ENCODE data around the gene LRCH4.

LRCH4 gene

DNA sequence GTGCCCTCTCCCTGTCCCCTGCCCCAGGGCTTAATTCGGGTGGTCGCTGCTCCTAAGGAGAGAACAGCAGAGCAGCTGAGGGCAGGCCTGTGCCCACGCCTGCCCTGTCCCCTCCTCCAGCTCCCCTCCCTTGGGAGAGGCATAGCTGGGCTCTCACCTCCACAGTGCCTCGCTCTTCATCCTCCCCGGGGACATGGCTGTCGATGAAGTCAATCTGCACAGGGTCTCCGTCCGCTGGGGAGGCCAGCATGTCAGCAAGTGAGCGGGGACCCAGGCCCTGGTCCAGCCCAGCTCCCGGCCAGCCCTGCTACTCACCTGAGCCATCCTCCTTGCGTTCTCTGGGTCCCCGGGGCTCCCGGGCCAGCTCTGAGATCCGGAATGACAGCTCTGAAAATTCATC lies 8.4 kb downstream of the LRCH4 start:
- H3K9me3 ChIP-seq (ENCODE audit: control insufficient read depth in 1 of 2, low read length in 2 of 2): no peaks in the 10 kb centered on the region
- peaks cover 42 to 85% of the 10 kb centered on the region in 2 donors for H3K36me3 ChIP-seq (ENCODE audit: control insufficient read depth in 1 of 2, insufficient read depth in 2 of 2, low read length in 2 of 2)
- no peaks in the 10 kb centered on the region for H3K27me3 ChIP-seq (ENCODE audit: low read depth, low read length)
- no peak overlapping the region for H3K27ac ChIP-seq (ENCODE audit: low read length)
- no peak overlapping the region for H3K4me3 ChIP-seq (ENCODE audit: low read depth in 1 of 2, low read length in 2 of 2)
- H3K4me1 ChIP-seq (ENCODE audit: control insufficient read depth in 1 of 2, insufficient read depth in 2 of 2, low read length in 2 of 2): peaks cover 4 to 9% of the 10 kb centered on the region in 2 donors

DNA sequence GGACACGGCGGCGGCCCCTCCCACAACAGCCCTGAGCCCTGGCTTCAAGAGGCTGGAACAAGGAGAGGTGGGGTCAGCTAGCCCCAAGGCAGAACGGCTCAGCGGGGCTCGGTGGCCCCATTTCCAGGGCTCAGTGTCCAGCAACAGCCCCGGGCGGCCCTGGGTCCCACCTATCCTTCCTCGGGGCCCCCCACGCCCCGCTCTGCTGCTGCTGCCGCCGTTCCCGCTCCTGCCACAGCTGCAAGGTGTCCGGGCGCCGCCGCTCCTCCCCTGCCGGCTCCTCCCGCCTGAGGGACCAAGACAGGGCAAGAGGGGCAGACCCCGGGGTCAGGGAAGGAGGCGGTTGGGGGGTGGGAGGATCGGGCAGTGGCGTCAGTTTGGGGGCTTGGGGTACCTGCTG lies 8.8 kb downstream of the LRCH4 start:
- Histone ChIP-seq H3K4me1 (ENCODE audit: control insufficient read depth in 1 of 2, insufficient read depth in 2 of 2, low read length in 2 of 2) (peaks cover 0 to 6% of the 10 kb centered on the region in 2 donors), H3K27ac (ENCODE audit: low read length) (no peak overlapping the region), H3K27me3 (ENCODE audit: low read depth, low read length) (no peaks in the 10 kb centered on the region), H3K9me3 (ENCODE audit: control insufficient read depth in 1 of 2, low read length in 2 of 2) (no peaks in the 10 kb centered on the region), H3K36me3 (ENCODE audit: control insufficient read depth in 1 of 2, insufficient read depth in 2 of 2, low read length in 2 of 2) (peaks cover 40 to 80% of the 10 kb centered on the region in 2 donors), H3K4me3 (ENCODE audit: low read depth in 1 of 2, low read length in 2 of 2) (no peak overlapping the region)

DNA sequence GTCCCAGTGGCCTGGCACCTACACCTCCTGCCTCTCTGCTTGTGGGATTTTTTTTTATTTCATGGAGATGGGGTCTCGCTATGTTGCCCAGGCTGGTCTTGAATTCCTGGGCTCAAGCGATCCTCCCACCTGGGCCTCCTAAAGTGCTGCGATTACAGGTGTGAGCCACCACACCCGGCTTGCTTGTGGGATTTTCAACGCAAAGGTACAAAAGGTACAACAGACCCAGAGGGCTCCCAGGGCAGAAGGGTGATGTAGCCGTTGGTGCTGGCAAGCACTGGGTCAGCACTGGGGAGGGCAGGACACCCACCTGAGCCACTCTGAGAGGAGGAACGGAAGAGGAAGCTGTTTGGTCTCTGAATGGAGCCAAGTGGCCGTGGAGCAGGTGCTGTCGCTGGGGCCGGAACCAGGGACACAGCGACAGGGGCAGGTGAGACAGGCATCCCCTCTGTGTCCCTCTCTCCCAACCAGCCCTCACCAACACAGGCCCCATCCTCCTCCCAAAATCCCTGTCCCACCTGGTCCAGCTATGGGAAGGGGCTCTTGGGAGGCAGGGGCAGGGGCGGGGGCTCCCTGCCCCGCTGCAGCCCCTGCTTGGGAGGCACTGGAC lies 9.4 kb downstream of the LRCH4 start:
- H3K27ac ChIP-seq (ENCODE audit: low read length): no peak overlapping the region
- no peaks in the 10 kb centered on the region for H3K27me3 ChIP-seq (ENCODE audit: low read depth, low read length)
- no peak overlapping the region for H3K4me3 ChIP-seq (ENCODE audit: low read depth in 1 of 2, low read length in 2 of 2)
- H3K36me3 ChIP-seq (ENCODE audit: control insufficient read depth in 1 of 2, insufficient read depth in 2 of 2, low read length in 2 of 2): peaks cover 34 to 74% of the 10 kb centered on the region in 2 donors
- H3K9me3 ChIP-seq (ENCODE audit: control insufficient read depth in 1 of 2, low read length in 2 of 2): no peaks in the 10 kb centered on the region
- H3K4me1 ChIP-seq (ENCODE audit: control insufficient read depth in 1 of 2, insufficient read depth in 2 of 2, low read length in 2 of 2): no peaks in the 10 kb centered on the region

DNA sequence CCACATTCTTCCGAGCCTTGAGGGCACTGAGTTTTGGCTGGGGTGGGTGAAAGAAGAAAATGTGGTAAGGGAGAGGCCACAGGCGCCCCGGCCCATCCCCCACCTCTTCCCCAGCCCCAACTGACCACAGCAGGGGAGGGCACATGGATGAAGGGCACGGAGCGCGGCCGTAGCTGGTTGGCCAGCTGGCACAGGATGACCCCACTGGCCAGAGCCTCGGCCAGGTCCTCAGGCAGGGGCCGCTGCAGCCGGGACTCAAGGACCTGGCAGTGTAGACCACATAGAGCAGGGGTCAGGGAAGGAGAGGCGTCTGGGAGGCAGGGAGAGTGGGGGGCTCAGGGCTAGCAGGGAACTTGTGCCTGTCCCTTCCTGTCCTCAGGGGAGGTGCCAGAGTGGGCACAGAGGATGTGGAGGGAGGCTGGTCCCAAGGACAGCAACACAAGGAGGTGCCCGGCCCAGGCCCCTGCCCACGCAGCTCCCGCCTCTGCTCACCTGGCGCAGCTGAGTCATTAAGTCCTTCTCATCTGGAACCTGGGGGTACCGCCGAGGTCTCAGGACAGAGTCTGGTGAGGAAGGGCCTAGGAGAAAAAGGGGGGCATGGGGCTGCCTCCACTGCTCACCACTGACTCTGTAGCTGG lies 10.1 kb downstream of the LRCH4 start:
- H3K27me3 ChIP-seq (ENCODE audit: low read depth, low read length): no peaks in the 10 kb centered on the region
- H3K36me3 ChIP-seq (ENCODE audit: control insufficient read depth in 1 of 2, insufficient read depth in 2 of 2, low read length in 2 of 2): peaks cover 29 to 68% of the 10 kb centered on the region in 2 donors
- H3K4me3 ChIP-seq (ENCODE audit: low read depth in 1 of 2, low read length in 2 of 2): no peak overlapping the region
- H3K9me3 ChIP-seq (ENCODE audit: control insufficient read depth in 1 of 2, low read length in 2 of 2): no peaks in the 10 kb centered on the region
- no peak overlapping the region for H3K27ac ChIP-seq (ENCODE audit: low read length)
- peaks cover 0 to 4% of the 10 kb centered on the region in 2 donors for H3K4me1 ChIP-seq (ENCODE audit: control insufficient read depth in 1 of 2, insufficient read depth in 2 of 2, low read length in 2 of 2)

DNA sequence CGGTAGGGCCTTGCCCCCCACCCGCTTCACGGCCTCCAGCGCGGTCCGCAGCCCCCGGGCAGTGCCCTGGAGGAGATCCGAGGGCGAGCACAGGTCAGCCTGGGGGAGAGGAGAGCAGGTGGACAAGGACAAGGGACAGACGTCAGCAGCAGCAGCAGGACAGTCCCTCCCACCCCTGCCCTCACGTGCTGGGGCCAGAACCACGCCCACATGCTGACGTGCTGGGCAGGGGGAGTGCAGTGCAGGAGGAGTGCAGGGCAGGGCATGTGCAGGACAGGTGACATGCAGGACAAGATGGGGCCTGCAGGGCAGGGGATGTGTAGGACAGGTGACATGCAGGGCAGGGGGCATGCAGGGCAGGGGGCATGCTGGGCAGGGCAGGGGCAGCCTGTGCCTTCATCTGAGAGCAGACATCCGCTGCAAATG lies 10.7 kb downstream of the LRCH4 start:
- Histone ChIP-seq H3K4me3 (ENCODE audit: low read depth in 1 of 2, low read length in 2 of 2) (no peak overlapping the region), H3K4me1 (ENCODE audit: control insufficient read depth in 1 of 2, insufficient read depth in 2 of 2, low read length in 2 of 2) (peaks cover 0 to 11% of the 10 kb centered on the region in 2 donors), H3K9me3 (ENCODE audit: control insufficient read depth in 1 of 2, low read length in 2 of 2) (no peaks in the 10 kb centered on the region), H3K27me3 (ENCODE audit: low read depth, low read length) (no peaks in the 10 kb centered on the region), H3K27ac (ENCODE audit: low read length) (no peak overlapping the region), H3K36me3 (ENCODE audit: control insufficient read depth in 1 of 2, insufficient read depth in 2 of 2, low read length in 2 of 2) (peaks cover 23 to 65% of the 10 kb centered on the region in 2 donors)

DNA sequence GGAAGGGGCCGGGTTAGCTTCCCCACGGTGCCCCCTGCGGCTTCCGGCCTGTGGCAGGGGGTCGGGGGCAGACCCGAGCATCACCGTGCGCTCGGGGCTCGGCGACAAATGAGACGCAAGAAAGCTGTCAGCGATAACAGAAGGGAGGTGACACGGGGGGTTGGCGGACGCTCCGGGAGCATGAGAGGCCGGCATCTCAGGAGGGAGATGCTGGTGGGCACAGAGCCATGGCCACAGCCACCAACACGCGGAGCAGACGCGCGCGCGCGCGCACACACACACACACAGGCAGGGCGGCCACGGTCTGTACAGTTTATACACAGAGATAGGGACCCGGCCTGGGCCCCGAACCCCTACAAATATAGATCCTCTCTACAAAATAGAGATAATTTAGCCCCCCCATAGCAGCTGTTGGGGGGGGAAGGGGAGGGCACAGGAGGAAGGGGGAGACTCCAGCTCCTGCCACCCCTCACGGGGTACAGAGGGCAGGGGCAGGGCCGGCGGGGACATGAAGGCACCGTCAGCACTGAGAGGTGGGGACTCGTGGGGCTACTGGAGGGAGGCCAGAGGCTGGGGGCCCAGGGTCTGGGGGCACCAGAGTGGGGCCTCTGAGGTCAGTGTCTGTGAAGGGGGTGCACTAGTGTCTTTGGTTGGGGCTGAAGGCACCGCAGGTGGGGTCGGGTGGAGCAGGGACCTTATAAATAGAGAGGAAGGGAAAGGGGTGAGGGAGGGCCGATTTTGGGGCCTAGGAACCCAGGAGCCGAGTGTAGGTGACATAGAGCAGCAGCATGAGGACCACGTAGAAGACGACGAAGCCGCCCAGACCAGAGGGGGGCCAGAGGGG lies 11.3 kb downstream of the LRCH4 start:
- no peaks in the 10 kb centered on the region for H3K9me3 ChIP-seq (ENCODE audit: control insufficient read depth in 1 of 2, low read length in 2 of 2)
- no peak overlapping the region for H3K4me3 ChIP-seq (ENCODE audit: low read depth in 1 of 2, low read length in 2 of 2)
- no peak overlapping the region for H3K27ac ChIP-seq (ENCODE audit: low read length)
- peaks cover 0 to 17% of the 10 kb centered on the region in 2 donors for H3K4me1 ChIP-seq (ENCODE audit: control insufficient read depth in 1 of 2, insufficient read depth in 2 of 2, low read length in 2 of 2)
- H3K27me3 ChIP-seq (ENCODE audit: low read depth, low read length): no peaks in the 10 kb centered on the region
- peaks cover 16 to 59% of the 10 kb centered on the region in 2 donors for H3K36me3 ChIP-seq (ENCODE audit: control insufficient read depth in 1 of 2, insufficient read depth in 2 of 2, low read length in 2 of 2)

DNA sequence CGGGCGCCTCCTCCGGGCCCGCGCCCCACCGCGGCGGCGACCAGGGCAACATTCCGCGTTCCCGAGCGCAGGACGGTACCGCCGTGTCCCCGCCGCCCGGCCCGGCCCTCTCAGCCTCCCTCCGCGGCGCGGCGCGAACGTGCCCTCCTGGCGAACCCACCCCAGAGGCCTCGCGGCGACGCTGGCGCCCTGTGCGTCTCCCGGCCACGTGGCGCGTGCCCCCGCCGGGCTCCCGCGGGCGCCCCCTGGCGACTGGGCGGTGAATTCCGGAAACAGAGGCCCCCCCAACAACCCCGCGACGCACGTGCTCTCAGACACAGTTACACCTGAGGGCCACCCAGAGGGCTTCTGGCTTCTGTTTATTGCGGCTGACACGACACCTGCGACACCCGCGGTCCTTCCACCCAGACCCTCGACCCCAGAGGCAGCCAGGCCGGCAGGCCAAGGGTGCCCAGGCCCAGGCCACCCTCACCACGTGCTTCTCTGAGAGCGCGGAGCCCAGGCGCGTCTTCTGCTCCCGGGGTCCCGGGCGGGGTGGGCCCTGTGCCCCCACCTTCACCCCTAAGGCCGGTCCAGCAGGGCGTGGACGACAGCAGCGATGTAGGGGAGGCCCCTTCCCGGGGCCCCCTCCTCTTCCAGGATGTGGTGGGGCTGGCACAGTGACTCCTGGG lies 12.1 kb downstream of the LRCH4 start, which contains the start of gene SAP25:
Gene SAP25 (minus strand): TSS at position 210 of the 671 bp plus-strand sequence. CDS start 158 bp downstream, at position 52.
- H3K27me3 ChIP-seq (ENCODE audit: low read depth, low read length): no peaks in the 10 kb centered on the region
- no peaks in the 10 kb centered on the region for H3K9me3 ChIP-seq (ENCODE audit: control insufficient read depth in 1 of 2, low read length in 2 of 2)
- H3K27ac ChIP-seq (ENCODE audit: low read length): no peak within 1 kb of the TSS
- no peak within 1 kb of the TSS for H3K4me3 ChIP-seq (ENCODE audit: low read depth in 1 of 2, low read length in 2 of 2)
- H3K36me3 ChIP-seq (ENCODE audit: control insufficient read depth in 1 of 2, insufficient read depth in 2 of 2, low read length in 2 of 2): peaks cover 12 to 51% of the 10 kb centered on the region in 2 donors
- H3K4me1 ChIP-seq (ENCODE audit: control insufficient read depth in 1 of 2, insufficient read depth in 2 of 2, low read length in 2 of 2): peaks cover 0 to 21% of the 10 kb centered on the region in 2 donors

DNA sequence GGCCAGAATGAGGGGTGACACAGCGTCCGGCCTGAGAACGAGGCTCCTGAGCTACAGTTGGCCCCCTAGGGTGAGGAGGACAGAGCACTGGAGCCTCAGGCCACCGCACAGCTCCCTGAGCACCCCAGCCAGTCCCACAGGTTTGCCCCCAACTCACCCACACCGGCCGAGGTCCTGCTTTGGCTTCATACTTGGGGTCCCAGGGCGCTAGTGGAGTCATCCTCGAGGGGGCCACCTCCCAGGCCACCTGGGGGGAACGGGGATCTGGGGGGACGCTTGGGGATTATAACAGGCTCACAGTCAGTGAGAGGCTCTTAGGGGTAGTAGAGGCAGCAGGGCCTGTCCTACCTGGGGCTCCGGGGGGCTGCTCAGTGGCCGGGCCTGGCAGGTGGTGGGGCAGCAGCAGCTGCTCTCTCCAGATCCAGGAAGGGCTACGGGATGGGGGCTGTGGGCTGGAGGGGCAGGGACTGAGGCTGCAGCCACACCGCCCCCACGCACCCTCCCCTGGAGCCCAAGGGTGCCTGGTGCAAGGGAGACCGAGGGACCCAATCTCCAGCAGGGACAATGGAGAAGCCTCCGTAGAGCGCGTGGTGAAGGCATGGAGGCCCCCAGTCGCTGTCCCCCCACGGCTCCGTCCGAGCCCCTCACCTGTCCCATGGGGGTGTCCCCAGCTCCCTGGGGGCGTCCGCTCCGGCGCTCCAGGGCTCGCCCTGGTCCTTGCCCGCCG lies 12.8 kb downstream of the LRCH4 start:
- H3K27ac ChIP-seq (ENCODE audit: low read length): no peak overlapping the region
- H3K36me3 ChIP-seq (ENCODE audit: control insufficient read depth in 1 of 2, insufficient read depth in 2 of 2, low read length in 2 of 2): peaks cover 10 to 44% of the 10 kb centered on the region in 2 donors
- no peak overlapping the region for H3K4me3 ChIP-seq (ENCODE audit: low read depth in 1 of 2, low read length in 2 of 2)
- peaks cover 0 to 21% of the 10 kb centered on the region in 2 donors for H3K4me1 ChIP-seq (ENCODE audit: control insufficient read depth in 1 of 2, insufficient read depth in 2 of 2, low read length in 2 of 2)
- no peaks in the 10 kb centered on the region for H3K27me3 ChIP-seq (ENCODE audit: low read depth, low read length)
- no peaks in the 10 kb centered on the region for H3K9me3 ChIP-seq (ENCODE audit: control insufficient read depth in 1 of 2, low read length in 2 of 2)

DNA sequence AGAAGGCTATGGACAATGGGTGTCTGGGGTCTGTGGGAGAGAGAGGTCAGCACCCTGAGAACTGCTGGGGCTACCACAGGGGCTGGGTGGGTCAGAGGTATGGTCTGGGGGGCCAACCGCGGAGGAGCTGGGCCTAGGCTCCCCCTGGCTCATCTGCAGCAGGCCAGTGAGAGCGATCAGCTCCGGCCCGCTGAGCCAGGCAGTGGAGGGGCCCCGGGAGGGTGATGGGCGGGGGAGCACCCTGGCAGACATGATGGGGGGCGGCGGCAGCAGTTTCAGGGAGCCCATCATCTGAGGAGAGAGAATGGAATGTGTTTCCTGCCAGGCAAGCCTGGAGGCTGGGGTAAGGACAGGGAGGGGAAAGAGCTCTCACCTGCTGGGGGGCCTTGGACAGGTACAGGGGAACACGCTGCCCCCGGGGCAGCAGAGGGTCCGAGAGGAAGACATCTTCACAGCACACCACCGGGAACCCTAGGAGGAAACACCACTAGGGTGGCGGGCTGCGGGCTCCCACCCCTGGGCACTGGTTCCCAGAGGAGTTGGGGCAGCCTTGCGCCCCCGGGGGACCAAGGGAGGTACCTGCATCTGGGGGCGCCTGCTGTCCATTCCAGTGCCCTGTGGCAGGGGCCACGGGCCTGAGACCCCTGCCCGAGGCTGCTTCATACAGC lies 13.5 kb downstream of the LRCH4 start:
- peaks cover 4 to 37% of the 10 kb centered on the region in 2 donors for H3K36me3 ChIP-seq (ENCODE audit: control insufficient read depth in 1 of 2, insufficient read depth in 2 of 2, low read length in 2 of 2)
- no peaks in the 10 kb centered on the region for H3K27me3 ChIP-seq (ENCODE audit: low read depth, low read length)

DNA sequence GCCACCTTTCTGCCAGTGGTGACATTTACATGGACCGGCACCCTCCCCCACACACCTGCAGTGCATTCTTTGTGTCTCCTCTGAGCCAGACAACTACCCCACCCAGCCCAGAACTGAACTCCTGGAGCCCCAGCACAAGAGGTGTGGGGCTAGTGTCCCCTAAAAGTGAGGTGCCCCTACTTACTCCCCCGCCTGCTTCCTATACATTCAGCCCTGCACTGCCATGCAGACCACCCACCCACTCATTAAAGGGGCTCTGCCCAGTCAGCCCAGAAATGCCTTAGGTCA lies 14.2 kb downstream of the LRCH4 start:
- peaks cover 4 to 31% of the 10 kb centered on the region in 2 donors for H3K36me3 ChIP-seq (ENCODE audit: control insufficient read depth in 1 of 2, insufficient read depth in 2 of 2, low read length in 2 of 2)
- no peak overlapping the region for H3K27ac ChIP-seq (ENCODE audit: low read length)
- H3K27me3 ChIP-seq (ENCODE audit: low read depth, low read length): no peaks in the 10 kb centered on the region
- peaks cover 0 to 21% of the 10 kb centered on the region in 2 donors for H3K4me1 ChIP-seq (ENCODE audit: control insufficient read depth in 1 of 2, insufficient read depth in 2 of 2, low read length in 2 of 2)
- H3K4me3 ChIP-seq (ENCODE audit: low read depth in 1 of 2, low read length in 2 of 2): no peak overlapping the region
- no peaks in the 10 kb centered on the region for H3K9me3 ChIP-seq (ENCODE audit: control insufficient read depth in 1 of 2, low read length in 2 of 2)

More for the DNA sequence above, 13.5 kb downstream of the LRCH4 start:
- no peak overlapping the region for H3K27ac ChIP-seq (ENCODE audit: low read length)
- H3K4me1 ChIP-seq (ENCODE audit: control insufficient read depth in 1 of 2, insufficient read depth in 2 of 2, low read length in 2 of 2): peaks cover 0 to 21% of the 10 kb centered on the region in 2 donors
- H3K9me3 ChIP-seq (ENCODE audit: control insufficient read depth in 1 of 2, low read length in 2 of 2): no peaks in the 10 kb centered on the region
- no peak overlapping the region for H3K4me3 ChIP-seq (ENCODE audit: low read depth in 1 of 2, low read length in 2 of 2)

Measured in muscle layer of duodenum (tissue), 2 donors.